KBM-7 (cell line): Measurements from ENCODE around the gene PKN1.
"Not testable (repeated sequence)": the region's sequence is repeated elsewhere in the genome, so short reads cannot be mapped to it uniquely, and the experiment has no call there.

Source experiments
- DNase-seq: peaks from one replicate; pipeline ENCODE4 v3.0.0-alpha.2; 2015
- in situ Hi-C: fragments of 300-500 bp; cut with MboI; formaldehyde crosslinking; loops from 2 replicates; pipeline ENCODE4 v1.14.3; 2020; ENCODE audit warnings: low sequenced_read_pairs, low pct_unique_long_range_greater_than_20kb, mixed read lengths

PKN1 gene

GRCh38 chr19:14432791-14433553 is at the start of gene PKN1:
TSS of gene PKN1 (plus strand) at chr19:14433306. CDS start at chr19:14433522, 216 bp downstream.
- peak; percentile 43 for DNase-seq
- in situ Hi-C loops: no loop called here

GRCh38 chr19:14383661-14384555 is 49.2 kb upstream of the PKN1 start:
- in situ Hi-C loops: no loop called here
- DNase-seq: peak; percentile 64

- DNase-seq: no peak
- in situ Hi-C loops: no loop called here
These were observed 47.6 kb upstream of the PKN1 start for GRCh38 chr19:14385492-14385891.

GRCh38 chr19:14390548-14390947 is 42.6 kb upstream of the PKN1 start:
- no peak for DNase-seq
- in situ Hi-C loops: no loop called here

GRCh38 chr19:14391156-14391821 is 41.8 kb upstream of the PKN1 start:
- DNase-seq: no peak
- in situ Hi-C loops: no loop called here

- no peak for DNase-seq
- in situ Hi-C loops: no loop called here
These were observed 39.8 kb upstream of the PKN1 start for GRCh38 chr19:14393329-14393728.

- in situ Hi-C loops: no loop called here
- DNase-seq: no peak
These were observed 38.9 kb upstream of the PKN1 start for GRCh38 chr19:14394167-14394566.

GRCh38 chr19:14395262-14395661 is 37.8 kb upstream of the PKN1 start:
- in situ Hi-C loops: loop anchor here (5.0 kb wide), 1 partner anchor 372 kb away; no protein-coding TSS in a partner anchor
- no peak for DNase-seq

- DNase-seq: no peak
- in situ Hi-C loops: loop anchor here (5.0 kb wide), 1 partner anchor 371 kb away; no protein-coding TSS in a partner anchor
These were observed 37.3 kb upstream of the PKN1 start for GRCh38 chr19:14395710-14396336.

GRCh38 chr19:14396730-14397129 is 36.4 kb upstream of the PKN1 start:
- DNase-seq: not testable (repeated sequence)
- in situ Hi-C loops: loop anchor here (5.0 kb wide), 1 partner anchor 371 kb away; no protein-coding TSS in a partner anchor

- in situ Hi-C loops: loop anchor here (5.0 kb wide), 1 partner anchor 370 kb away; no protein-coding TSS in a partner anchor
- DNase-seq: not testable (repeated sequence)
These were observed 35.9 kb upstream of the PKN1 start for GRCh38 chr19:14397168-14397567.

- in situ Hi-C loops: no loop called here
- DNase-seq: no peak
These were observed 32.1 kb upstream of the PKN1 start for GRCh38 chr19:14400951-14401431.

GRCh38 chr19:14401468-14402195 is 31.5 kb upstream of the PKN1 start:
- no peak for DNase-seq
- in situ Hi-C loops: no loop called here

- no peak for DNase-seq
- in situ Hi-C loops: no loop called here
These were observed 30.6 kb upstream of the PKN1 start for GRCh38 chr19:14402332-14403144.

GRCh38 chr19:14403145-14403930 is 29.8 kb upstream of the PKN1 start:
- in situ Hi-C loops, DNase-seq: not testable (repeated sequence)

GRCh38 chr19:14404312-14404711 is 28.8 kb upstream of the PKN1 start:
- no peak for DNase-seq
- in situ Hi-C loops: no loop called here

- in situ Hi-C loops: no loop called here
These were observed 27.7 kb upstream of the PKN1 start for GRCh38 chr19:14405380-14405757.

More at GRCh38 chr19:14405380-14405757, 27.7 kb upstream of the PKN1 start:
- DNase-seq: no peak
